Measurements from ENCODE around the gene CNNM1. TPM values are rescaled to one million over a fixed set of nuclear protein-coding genes. Genes with fewer than 3 reads are reported as not detected.

Gene CNNM1
- total and polyA plus RNA-seq, 2 donors from 2014 or later = 0.49 to 0.85 TPM

DNA sequence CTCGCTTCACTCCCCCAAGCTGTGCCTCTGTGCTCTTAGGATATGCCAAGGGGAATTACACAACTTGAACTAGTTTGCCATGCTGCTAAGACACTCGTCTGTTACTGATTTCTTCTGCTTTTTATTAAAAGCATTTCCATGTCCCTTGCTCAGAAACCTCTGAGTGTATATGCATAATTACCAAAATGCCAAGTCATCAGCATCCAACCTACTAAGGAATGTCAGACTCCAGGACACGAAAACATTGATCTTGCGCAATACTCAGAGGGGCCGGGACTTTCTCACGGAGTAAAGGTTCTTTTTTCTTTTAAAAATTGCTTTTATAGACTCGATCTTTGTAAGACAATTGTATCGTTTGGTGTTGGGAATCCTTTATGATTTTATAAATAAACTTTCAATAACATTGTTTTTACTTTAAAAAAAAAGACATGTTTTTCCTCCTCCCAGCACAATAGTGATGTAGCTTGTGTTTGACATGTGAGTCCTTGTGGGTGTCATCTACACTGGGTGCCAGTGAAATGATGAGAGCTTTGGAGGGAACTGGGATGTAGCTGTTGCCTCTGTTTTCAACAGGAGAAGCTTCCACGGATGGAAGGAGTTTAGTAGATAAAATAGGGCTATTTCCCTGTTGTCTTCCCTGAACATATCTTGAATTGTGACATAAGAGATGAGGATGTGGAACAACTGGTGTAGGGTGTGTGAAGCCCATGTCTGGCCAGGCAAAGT is 43.6 kb downstream of the CNNM1 start:
- H3K36me3 ChIP-seq (ENCODE audit: control insufficient read depth in 2 of 3, insufficient read depth in 3 of 3, low read length in 3 of 3) = no peaks in the 10 kb centered on the region
- H3K9ac ChIP-seq (ENCODE audit: low read length in 3 of 3) = no peak overlapping the region
- no peaks in the 10 kb centered on the region for H3K9me3 ChIP-seq (ENCODE audit: control insufficient read depth in 2 of 3, insufficient read depth in 1 of 3, low read length in 3 of 3)
- intact Hi-C loops (cut with DNase I) = no loop called here
- no peaks in the 10 kb centered on the region for H3K27me3 ChIP-seq (ENCODE audit: control insufficient read depth, insufficient read depth, low read length)
- FAIRE-seq (no peak), DNase-seq (no peak)
- H3K27ac ChIP-seq (ENCODE audit: low read depth in 2 of 2, low read length in 2 of 2) = no peak overlapping the region
- no peak for TF ChIP-seq CTCF (IDR thresholded peaks at IDR 0.05; ENCODE audit: borderline replicate concordance, extremely low read depth, insufficient read depth)
- H3K4me1 ChIP-seq (ENCODE audit: control insufficient read depth in 2 of 3, insufficient read depth in 2 of 3, low read depth in 1 of 3, low read length in 3 of 3) = no peaks in the 10 kb centered on the region
- no peak overlapping the region for H3K4me3 ChIP-seq (ENCODE audit: low read length in 3 of 3)

DNA sequence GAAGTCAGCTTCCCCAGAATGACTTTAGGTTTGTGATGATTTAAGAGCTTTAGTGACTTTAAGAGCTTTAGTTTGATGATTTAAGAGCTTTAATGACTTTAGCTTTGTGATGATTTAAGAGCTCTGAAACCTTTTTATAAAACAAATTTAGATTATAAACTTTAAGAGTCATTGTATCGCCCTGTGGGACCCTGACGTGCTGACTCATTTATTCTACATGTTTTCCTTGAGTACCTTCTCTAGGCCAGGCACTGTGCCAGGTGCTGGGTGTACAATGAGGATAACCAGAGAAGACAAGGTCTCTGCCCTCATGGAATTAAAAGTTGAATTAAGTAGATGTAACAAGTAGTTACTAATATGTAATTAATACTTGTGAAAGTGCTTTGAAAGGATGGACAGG is 45.4 kb downstream of the CNNM1 start:
- no peaks in the 10 kb centered on the region for H3K9me3 ChIP-seq (ENCODE audit: control insufficient read depth in 2 of 3, insufficient read depth in 1 of 3, low read length in 3 of 3)
- DNase-seq (no peak), FAIRE-seq (no peak)
- H3K36me3 ChIP-seq (ENCODE audit: control insufficient read depth in 2 of 3, insufficient read depth in 3 of 3, low read length in 3 of 3) = no peaks in the 10 kb centered on the region
- intact Hi-C loops (cut with DNase I) = no loop called here
- no peaks in the 10 kb centered on the region for H3K4me1 ChIP-seq (ENCODE audit: control insufficient read depth in 2 of 3, insufficient read depth in 2 of 3, low read depth in 1 of 3, low read length in 3 of 3)
- H3K27ac ChIP-seq (ENCODE audit: low read depth in 2 of 2, low read length in 2 of 2) = no peak overlapping the region
- H3K4me3 ChIP-seq (ENCODE audit: low read length in 3 of 3) = no peak overlapping the region
- H3K27me3 ChIP-seq (ENCODE audit: control insufficient read depth, insufficient read depth, low read length) = no peaks in the 10 kb centered on the region
- TF ChIP-seq CTCF (IDR thresholded peaks at IDR 0.05; ENCODE audit: borderline replicate concordance, extremely low read depth, insufficient read depth) = no peak
- no peak overlapping the region for H3K9ac ChIP-seq (ENCODE audit: low read length in 3 of 3)

DNA sequence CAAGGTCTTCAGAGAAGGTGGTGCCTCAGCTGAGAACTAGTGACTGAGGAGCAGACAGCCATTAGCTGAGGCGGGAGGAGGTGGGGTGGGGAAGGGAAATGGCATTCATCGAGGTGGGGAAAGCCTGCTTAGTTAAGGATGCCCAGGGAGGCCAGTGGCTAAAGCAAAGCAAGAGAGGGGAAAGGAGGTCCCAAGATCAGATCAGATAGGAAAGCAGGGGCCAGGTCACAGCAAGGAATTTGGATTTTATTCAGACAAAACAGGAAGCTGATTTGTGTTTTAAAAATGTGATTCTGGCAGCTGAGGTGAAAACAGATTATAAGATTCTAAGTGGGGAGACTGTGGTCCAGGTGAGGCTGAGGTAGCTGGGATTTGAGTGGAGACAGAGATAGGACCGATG is 45.8 kb downstream of the CNNM1 start:
- no peak for DNase-seq
- no peak overlapping the region for H3K4me3 ChIP-seq (ENCODE audit: low read length in 3 of 3)
- FAIRE-seq = no peak
- no peaks in the 10 kb centered on the region for H3K4me1 ChIP-seq (ENCODE audit: control insufficient read depth in 2 of 3, insufficient read depth in 2 of 3, low read depth in 1 of 3, low read length in 3 of 3)
- no peaks in the 10 kb centered on the region for H3K36me3 ChIP-seq (ENCODE audit: control insufficient read depth in 2 of 3, insufficient read depth in 3 of 3, low read length in 3 of 3)
- no peaks in the 10 kb centered on the region for H3K9me3 ChIP-seq (ENCODE audit: control insufficient read depth in 2 of 3, insufficient read depth in 1 of 3, low read length in 3 of 3)
- H3K27ac ChIP-seq (ENCODE audit: low read depth in 2 of 2, low read length in 2 of 2) = no peak overlapping the region
- TF ChIP-seq CTCF (IDR thresholded peaks at IDR 0.05; ENCODE audit: borderline replicate concordance, extremely low read depth, insufficient read depth) = no peak
- H3K27me3 ChIP-seq (ENCODE audit: control insufficient read depth, insufficient read depth, low read length) = no peaks in the 10 kb centered on the region
- intact Hi-C loops (cut with DNase I) = no loop called here
- no peak overlapping the region for H3K9ac ChIP-seq (ENCODE audit: low read length in 3 of 3)

- FAIRE-seq = no peak
- Histone ChIP-seq H3K9ac (ENCODE audit: low read length in 3 of 3) (no peak overlapping the region), H3K4me3 (ENCODE audit: low read length in 3 of 3) (no peak overlapping the region), H3K4me1 (ENCODE audit: control insufficient read depth in 2 of 3, insufficient read depth in 2 of 3, low read depth in 1 of 3, low read length in 3 of 3) (no peaks in the 10 kb centered on the region), H3K9me3 (ENCODE audit: control insufficient read depth in 2 of 3, insufficient read depth in 1 of 3, low read length in 3 of 3) (no peaks in the 10 kb centered on the region), H3K27me3 (ENCODE audit: control insufficient read depth, insufficient read depth, low read length) (no peaks in the 10 kb centered on the region), H3K36me3 (ENCODE audit: control insufficient read depth in 2 of 3, insufficient read depth in 3 of 3, low read length in 3 of 3) (no peaks in the 10 kb centered on the region), H3K27ac (ENCODE audit: low read depth in 2 of 2, low read length in 2 of 2) (no peak overlapping the region)
- TF ChIP-seq CTCF (IDR thresholded peaks at IDR 0.05; ENCODE audit: borderline replicate concordance, extremely low read depth, insufficient read depth) = no peak
- intact Hi-C loops (cut with DNase I) = no loop called here
- no peak for DNase-seq
Measured at GRCh38 chr10:99375426-99375825, 46.3 kb downstream of the CNNM1 start.

Data from kidney (tissue), 14 donors.